ENCODE measurements around the gene LDLRAD4.

DNA sequence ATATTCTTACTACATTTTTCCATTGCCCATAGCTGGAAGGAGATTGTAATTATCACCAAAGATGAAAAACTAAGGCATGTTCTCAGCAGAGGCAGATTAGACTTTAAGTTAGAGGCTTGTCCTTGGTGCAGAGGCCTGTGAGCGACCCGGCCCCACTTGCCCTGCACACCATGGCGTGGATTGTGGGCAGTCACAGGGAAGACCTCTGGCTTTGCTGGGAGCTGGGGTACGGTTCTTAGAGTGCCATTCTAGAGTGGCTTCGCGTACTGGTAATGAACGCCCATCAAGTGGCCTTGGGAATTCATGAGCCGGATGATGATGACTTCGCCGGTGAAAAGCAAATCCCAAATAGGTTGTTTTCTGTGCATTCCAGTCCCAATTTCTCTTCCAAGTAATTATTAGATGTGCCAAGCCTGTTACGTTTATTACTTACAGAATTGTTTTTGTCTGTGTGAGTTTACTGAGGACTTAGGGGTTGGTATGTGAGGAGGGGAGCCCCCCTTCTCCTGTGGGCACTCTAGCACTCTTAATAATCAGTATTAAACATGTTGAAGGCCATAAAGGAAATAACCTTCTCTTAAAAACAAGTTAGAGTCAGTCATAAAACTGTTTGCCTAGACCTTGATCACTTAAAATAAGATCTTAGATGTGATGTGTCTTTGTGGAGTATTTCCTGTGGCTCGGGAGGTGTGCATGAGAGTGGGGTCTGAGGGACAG lies 90.6 kb downstream of the LDLRAD4 start:
- TF ChIP-seq EP300 (IDR thresholded peaks at IDR 0.05; ENCODE audit: borderline replicate concordance), result no peak
- TF ChIP-seq, protein P1, sequence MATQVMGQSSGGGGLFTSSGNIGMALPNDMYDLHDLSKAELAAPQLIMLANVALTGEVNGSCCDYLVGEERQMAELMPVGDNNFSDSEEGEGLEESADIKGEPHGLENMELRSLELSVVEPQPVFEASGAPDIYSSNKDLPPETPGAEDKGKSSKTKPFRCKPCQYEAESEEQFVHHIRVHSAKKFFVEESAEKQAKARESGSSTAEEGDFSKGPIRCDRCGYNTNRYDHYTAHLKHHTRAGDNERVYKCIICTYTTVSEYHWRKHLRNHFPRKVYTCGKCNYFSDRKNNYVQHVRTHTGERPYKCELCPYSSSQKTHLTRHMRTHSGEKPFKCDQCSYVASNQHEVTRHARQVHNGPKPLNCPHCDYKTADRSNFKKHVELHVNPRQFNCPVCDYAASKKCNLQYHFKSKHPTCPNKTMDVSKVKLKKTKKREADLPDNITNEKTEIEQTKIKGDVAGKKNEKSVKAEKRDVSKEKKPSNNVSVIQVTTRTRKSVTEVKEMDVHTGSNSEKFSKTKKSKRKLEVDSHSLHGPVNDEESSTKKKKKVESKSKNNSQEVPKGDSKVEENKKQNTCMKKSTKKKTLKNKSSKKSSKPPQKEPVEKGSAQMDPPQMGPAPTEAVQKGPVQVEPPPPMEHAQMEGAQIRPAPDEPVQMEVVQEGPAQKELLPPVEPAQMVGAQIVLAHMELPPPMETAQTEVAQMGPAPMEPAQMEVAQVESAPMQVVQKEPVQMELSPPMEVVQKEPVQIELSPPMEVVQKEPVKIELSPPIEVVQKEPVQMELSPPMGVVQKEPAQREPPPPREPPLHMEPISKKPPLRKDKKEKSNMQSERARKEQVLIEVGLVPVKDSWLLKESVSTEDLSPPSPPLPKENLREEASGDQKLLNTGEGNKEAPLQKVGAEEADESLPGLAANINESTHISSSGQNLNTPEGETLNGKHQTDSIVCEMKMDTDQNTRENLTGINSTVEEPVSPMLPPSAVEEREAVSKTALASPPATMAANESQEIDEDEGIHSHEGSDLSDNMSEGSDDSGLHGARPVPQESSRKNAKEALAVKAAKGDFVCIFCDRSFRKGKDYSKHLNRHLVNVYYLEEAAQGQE (IDR thresholded peaks at IDR 0.05; ENCODE audit: low read depth), result no peak
- no peak for TF ChIP-seq CREB1 (IDR thresholded peaks at IDR 0.05; ENCODE audit: low read depth)
- TF ChIP-seq, protein P2, sequence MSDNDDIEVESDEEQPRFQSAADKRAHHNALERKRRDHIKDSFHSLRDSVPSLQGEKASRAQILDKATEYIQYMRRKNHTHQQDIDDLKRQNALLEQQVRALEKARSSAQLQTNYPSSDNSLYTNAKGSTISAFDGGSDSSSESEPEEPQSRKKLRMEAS (IDR thresholded peaks at IDR 0.05), result no peak
- TF ChIP-seq, protein P3, sequence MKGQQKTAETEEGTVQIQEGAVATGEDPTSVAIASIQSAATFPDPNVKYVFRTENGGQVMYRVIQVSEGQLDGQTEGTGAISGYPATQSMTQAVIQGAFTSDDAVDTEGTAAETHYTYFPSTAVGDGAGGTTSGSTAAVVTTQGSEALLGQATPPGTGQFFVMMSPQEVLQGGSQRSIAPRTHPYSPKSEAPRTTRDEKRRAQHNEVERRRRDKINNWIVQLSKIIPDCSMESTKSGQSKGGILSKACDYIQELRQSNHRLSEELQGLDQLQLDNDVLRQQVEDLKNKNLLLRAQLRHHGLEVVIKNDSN (IDR thresholded peaks at IDR 0.05), result no peak
